Esophagus squamous epithelium (tissue), 4 donors: ENCODE data around the gene CD58.

ENCODE experiments used
- CTCF ChIP-seq, 6 experiments: fragments of 450-650 bp in 4 of 6; fragments of 200-600 bp in 2 of 6; sonication (generic) in 2 of 6; IDR thresholded peaks; one replicate each; pipeline ENCODE4 v1.5.1; 2016 to 2019; ENCODE audit warnings: antibody characterized with exemption in 6 of 6, mild to moderate bottlenecking in 4 of 6, moderate library complexity in 4 of 6
- POLR2A ChIP-seq, 4 donors: fragments of 450-650 bp; IDR thresholded peaks; one replicate each; pipeline ENCODE4 v1.6.1; 2017; ENCODE audit warnings: antibody characterized with exemption in 4 of 4, mild to moderate bottlenecking in 4 of 4, moderate library complexity in 3 of 4

DNA sequence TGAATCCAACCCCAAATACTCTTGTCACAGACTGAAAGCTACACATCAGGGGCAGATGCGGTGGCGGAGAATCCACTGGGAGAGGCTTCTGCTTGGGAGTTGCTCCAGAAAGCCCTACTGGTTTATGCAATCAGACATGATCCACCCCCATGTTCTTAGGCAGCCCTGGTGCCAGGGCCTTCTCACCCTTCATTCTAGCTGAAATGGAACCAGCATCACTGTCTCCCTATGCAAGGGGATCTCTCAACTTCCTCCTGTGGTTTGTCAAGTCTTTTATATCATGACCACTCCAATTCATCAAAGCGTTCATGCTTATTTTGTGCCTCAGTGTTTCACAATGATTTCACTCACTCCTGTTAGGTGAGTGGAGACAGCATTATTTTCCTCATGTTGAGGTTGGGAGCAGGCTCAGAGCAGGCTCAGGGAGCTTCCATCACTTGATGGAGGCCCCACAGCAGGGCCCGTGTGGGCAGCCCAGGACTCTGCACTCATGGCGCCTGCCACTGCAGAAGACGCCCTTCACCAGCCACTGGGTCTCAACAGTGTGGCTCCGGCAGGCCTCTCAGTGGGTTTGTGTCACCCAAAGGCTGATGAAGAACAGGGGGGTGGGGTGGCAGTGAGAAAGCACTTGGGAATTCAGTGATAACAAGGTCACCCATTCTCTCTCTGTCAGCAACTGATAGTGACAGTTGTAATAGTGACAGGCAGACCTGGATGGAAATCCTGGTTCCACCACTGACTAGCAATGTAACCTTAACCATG, 67.1 kb downstream of the CD58 start:
- TF ChIP-seq CTCF (IDR thresholded peaks at IDR 0.05): no peak
- no peak for TF ChIP-seq POLR2A (IDR thresholded peaks at IDR 0.05)
